GM23338 (cell line): ENCODE data around the gene EXOC6B. TPM values are rescaled to one million over a fixed set of nuclear protein-coding genes. Genes with fewer than 3 reads are reported as not detected.

Experiments
- ATAC-seq: fragments of 200-7000 bp; cut with Tn5 transposase; 3 replicates; pipeline ENCODE4 v1.9.1; 2020
- DNase-seq: peaks from one replicate; pipeline ENCODE4 v3.0.0-alpha.2; 2015; ENCODE audit warnings: low spot score
- H2AFZ ChIP-seq: fragments of 200-600 bp; sonication (generic); 2 replicates; pipeline ENCODE4 v1.8.0; 2016; ENCODE audit warnings: antibody characterized with exemption, mild to moderate bottlenecking, moderate library complexity
- H3F3A ChIP-seq: fragments of 200-600 bp; sonication (generic); replicated peaks from 2 replicates; pipeline ENCODE4 v1.8.0; 2017; ENCODE audit warnings: antibody characterized with exemption, mixed run types, low read depth
- H3K27ac ChIP-seq: fragments of 200-600 bp; sonication (generic); 2 replicates; pipeline ENCODE4 v1.6.1; 2016; ENCODE audit warnings: low read depth
- H3K27me3 ChIP-seq: fragments of 200-600 bp; sonication (generic); 2 replicates; pipeline ENCODE4 v1.8.0; 2016; ENCODE audit warnings: mild to moderate bottlenecking, mixed run types, moderate library complexity; ENCODE audit not compliant: insufficient read depth
- H3K36me3 ChIP-seq: fragments of 200-600 bp; sonication (generic); 2 replicates; pipeline ENCODE4 v1.8.0; 2016; ENCODE audit warnings: mild to moderate bottlenecking; ENCODE audit not compliant: insufficient read depth
- H3K4me1 ChIP-seq: fragments of 200-600 bp; sonication (generic); 2 replicates; pipeline ENCODE4 v1.8.0; 2016; ENCODE audit warnings: mild to moderate bottlenecking, moderate library complexity; ENCODE audit not compliant: insufficient read depth
- H3K4me2 ChIP-seq: fragments of 200-600 bp; sonication (generic); 2 replicates; pipeline ENCODE4 v1.7.1; 2017; ENCODE audit warnings: mixed run types
- H3K4me3 ChIP-seq: fragments of 200-600 bp; sonication (generic); 2 replicates; pipeline ENCODE4 v1.6.1; 2016; ENCODE audit warnings: mixed run types
- H3K79me2 ChIP-seq: fragments of 200-600 bp; sonication (generic); replicated peaks from 2 replicates; pipeline ENCODE4 v1.8.0; 2017; ENCODE audit warnings: mild to moderate bottlenecking; ENCODE audit not compliant: insufficient read depth
- H3K9me2 ChIP-seq: fragments of 200-600 bp; sonication (generic); 2 replicates; pipeline ENCODE4 v1.8.0; 2017; ENCODE audit not compliant: insufficient read depth
- H4K20me1 ChIP-seq: fragments of 200-600 bp; sonication (generic); replicated peaks from 2 replicates; pipeline ENCODE4 v1.8.0; 2017; ENCODE audit warnings: mild to moderate bottlenecking; ENCODE audit not compliant: insufficient read depth
- H3K27ac Mint-ChIP-seq: 2 replicates; pipeline ENCODE4 v1.8.0; 2020; ENCODE audit warnings: inconsistent platforms, mild to moderate bottlenecking, moderate library complexity, mixed read lengths
- H3K27me3 Mint-ChIP-seq: 3 replicates; pipeline ENCODE4 v1.8.0; 2022; ENCODE audit warnings: low read depth, mild to moderate bottlenecking, moderate library complexity, mixed read lengths, inconsistent platforms; ENCODE audit not compliant: insufficient read depth, poor library complexity
- H3K36me3 Mint-ChIP-seq: 3 replicates; pipeline ENCODE4 v1.8.0; 2021; ENCODE audit warnings: low read depth, mild to moderate bottlenecking, inconsistent platforms, moderate library complexity, mixed read lengths
- H3K4me1 Mint-ChIP-seq: 3 replicates; pipeline ENCODE4 v1.8.0; 2020; ENCODE audit warnings: mild to moderate bottlenecking, inconsistent platforms, mixed read lengths
- H3K4me3 Mint-ChIP-seq: 3 replicates; pipeline ENCODE4 v1.8.0; 2021; ENCODE audit warnings: moderate library complexity, mild to moderate bottlenecking, inconsistent platforms, mixed read lengths
- H3K9me3 Mint-ChIP-seq: 3 replicates; pipeline ENCODE4 v1.8.0; 2020; ENCODE audit warnings: moderate library complexity, mild to moderate bottlenecking, inconsistent platforms, mixed read lengths
- CREB1 ChIP-seq: fragments of 250-450 bp; sonication (Bioruptor Pico); IDR thresholded peaks from 2 replicates; pipeline ENCODE4 v1.5.0; 2020; ENCODE audit warnings: low read depth, mild to moderate bottlenecking, moderate library complexity
- CTCF ChIP-seq, 2 experiments: fragments of 200-600 bp in 1 of 2; sonication (generic) in 1 of 2; conservative IDR thresholded peaks; 2 replicates each; pipeline versions ENCODE4 v1.5.1 to v1.6.1; 2016 to 2017; ENCODE audit warnings: antibody characterized with exemption in 2 of 2, low read depth in 2 of 2, mild to moderate bottlenecking in 2 of 2, moderate library complexity in 1 of 2
- ETS1 ChIP-seq: IDR thresholded peaks from 2 replicates; pipeline ENCODE4 v1.6.1; 2016; ENCODE audit warnings: antibody characterized with exemption
- EZH2 ChIP-seq: fragments of 200-600 bp; sonication (generic); IDR thresholded peaks from one replicate; pipeline ENCODE4 v1.8.0; 2017; ENCODE audit warnings: antibody characterized with exemption, mild to moderate bottlenecking, low read depth; ENCODE audit not compliant: unreplicated experiment
- EZH2phosphoT487 ChIP-seq: fragments of 200-600 bp; sonication (generic); IDR thresholded peaks from one replicate; pipeline ENCODE4 v1.8.1; 2018; ENCODE audit warnings: antibody characterized with exemption; ENCODE audit not compliant: unreplicated experiment
- JUNB ChIP-seq: IDR thresholded peaks from one replicate; pipeline ENCODE4 v1.6.1; 2016; ENCODE audit warnings: antibody characterized with exemption; ENCODE audit not compliant: unreplicated experiment
- NANOG ChIP-seq: IDR thresholded peaks from 2 replicates; pipeline ENCODE4 v1.6.1; 2016; ENCODE audit warnings: antibody characterized with exemption, borderline replicate concordance
- POLR2AphosphoS5 ChIP-seq: IDR thresholded peaks from 2 replicates; pipeline ENCODE4 v1.6.1; 2016; ENCODE audit warnings: antibody characterized with exemption, low read depth
- REST ChIP-seq: IDR thresholded peaks from one replicate; pipeline ENCODE4 v1.6.1; 2018; ENCODE audit warnings: antibody characterized with exemption; ENCODE audit not compliant: unreplicated experiment
- STAT1 ChIP-seq: IDR thresholded peaks from one replicate; pipeline ENCODE4 v1.6.1; 2016; ENCODE audit warnings: antibody characterized with exemption; ENCODE audit not compliant: unreplicated experiment
- ZNF114 ChIP-seq: fragments of 250-450 bp; sonication (Bioruptor Pico); IDR thresholded peaks from 2 replicates; pipeline ENCODE4 v1.5.0; 2020; ENCODE audit warnings: mild to moderate bottlenecking, moderate library complexity
- ZNF331 ChIP-seq: fragments of 250-450 bp; sonication (Bioruptor Pico); IDR thresholded peaks from 2 replicates; pipeline ENCODE4 v1.5.0; 2020; ENCODE audit warnings: low read depth, mild to moderate bottlenecking, moderate library complexity
- ZNF462 ChIP-seq: fragments of 250-450 bp; sonication (Bioruptor Pico); IDR thresholded peaks from 2 replicates; pipeline ENCODE4 v1.5.0; 2020; ENCODE audit warnings: mild to moderate bottlenecking, moderate library complexity
- polyA plus RNA-seq: library from polyadenylated mRNA; unstranded; fragments of >200 nt; fragmentation: Nextera tagmentation; extraction: Ambion mirVana; gene quantifications from 2 replicates; pipeline ENCODE4 v1.2.1, GENCODE V29; 2016
- total RNA-seq: library from RNA; depleted of rRNA; stranded (reverse); fragments of >200 nt; shearing (Covaris generic); gene quantifications from 2 replicates; pipeline ENCODE4 v1.2.3, GENCODE V29; 2014

EXOC6B gene
- total and polyA plus RNA-seq, 2 experiments from 2014 or later = 7.2 to 45.9 TPM

- ATAC-seq (no peak), DNase-seq (no peak)
- no peaks in the 10 kb centered on the region for H3K27me3 ChIP-seq
- Mint-ChIP-seq H3K27me3 (no peaks in the 10 kb centered on the region), H3K36me3 (no peaks in the 10 kb centered on the region), H3K9me3 (no peaks in the 10 kb centered on the region), H3K27ac (no peak overlapping the region), H3K4me1 (no peaks in the 10 kb centered on the region), H3K4me3 (no peak overlapping the region)
- no peaks in the 10 kb centered on the region for H3K4me1 ChIP-seq
- H3K4me2 ChIP-seq = no peak overlapping the region
- H4K20me1 ChIP-seq = no peaks in the 10 kb centered on the region
- no peaks in the 10 kb centered on the region for H3K36me3 ChIP-seq
- no peak overlapping the region for H2AFZ ChIP-seq
- H3K4me3 ChIP-seq = no peak overlapping the region
- no peak overlapping the region for H3K27ac ChIP-seq
- H3K9me2 ChIP-seq = no peaks in the 10 kb centered on the region
- TF ChIP-seq REST (no peak), EZH2 (no peak), JUNB (no peak), CTCF (conservative IDR thresholded peaks at IDR 0.05; ENCODE audit: low read depth in 2 of 2) (no peak), CREB1 (CRISPR knock-in tag) (no peak), ZNF462 (CRISPR knock-in tag) (no peak), POLR2AphosphoS5 (no peak), ETS1 (no peak), STAT1 (no peak), EZH2phosphoT487 (no peak), ZNF114 (CRISPR knock-in tag) (no peak), ZNF331 (CRISPR knock-in tag) (no peak), NANOG (no peak)
- H3F3A ChIP-seq = no peaks in the 10 kb centered on the region
- H3K79me2 ChIP-seq = no peaks in the 10 kb centered on the region
Measured at GRCh38 chr2:72548081-72548764, 277.6 kb downstream of the EXOC6B start.
